ENCODE measurements around the gene ADCY1. TPM values are rescaled to one million over a fixed set of nuclear protein-coding genes. Genes with fewer than 3 reads are reported as not detected.
A peak's percentile ranks its signal among the peaks of the same experiment; 100 is the strongest.
"Not testable (repeated sequence)": the region's sequence is repeated elsewhere in the genome, so short reads cannot be mapped to it uniquely, and the experiment has no call there.

The ADCY1 gene
- total RNA-seq, 1 donor from 2014 or later = 2.8 TPM

DNA sequence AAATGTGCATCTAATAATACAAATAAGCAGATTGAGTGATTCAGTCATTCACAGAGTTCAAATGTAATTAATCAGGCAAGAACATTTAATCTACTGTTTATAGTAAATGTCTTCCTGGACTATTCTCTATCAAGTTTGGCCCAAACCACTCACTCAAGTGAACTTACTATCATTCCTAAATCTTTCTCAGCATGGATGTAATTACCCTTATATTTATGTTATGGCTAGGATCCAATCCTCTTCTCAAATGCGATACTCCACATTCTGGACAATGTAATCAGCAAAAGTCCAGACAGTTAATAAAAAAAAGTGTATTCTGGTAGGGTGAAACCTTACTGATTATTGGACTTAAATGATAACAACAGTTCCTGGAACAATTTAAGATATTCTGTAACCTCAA, 185.3 kb downstream of the ADCY1 start:
- intact Hi-C loops (cut with micrococcal nuclease); H3K9me3 Mint-ChIP-seq; H3K27ac Mint-ChIP-seq; H3K4me1 Mint-ChIP-seq; H3K4me3 Mint-ChIP-seq; DNase-seq; H3K27me3 Mint-ChIP-seq: not testable (repeated sequence)
- peaks cover 19% of the 10 kb centered on the region for H3K36me3 Mint-ChIP-seq (ENCODE audit: low read depth)

DNA sequence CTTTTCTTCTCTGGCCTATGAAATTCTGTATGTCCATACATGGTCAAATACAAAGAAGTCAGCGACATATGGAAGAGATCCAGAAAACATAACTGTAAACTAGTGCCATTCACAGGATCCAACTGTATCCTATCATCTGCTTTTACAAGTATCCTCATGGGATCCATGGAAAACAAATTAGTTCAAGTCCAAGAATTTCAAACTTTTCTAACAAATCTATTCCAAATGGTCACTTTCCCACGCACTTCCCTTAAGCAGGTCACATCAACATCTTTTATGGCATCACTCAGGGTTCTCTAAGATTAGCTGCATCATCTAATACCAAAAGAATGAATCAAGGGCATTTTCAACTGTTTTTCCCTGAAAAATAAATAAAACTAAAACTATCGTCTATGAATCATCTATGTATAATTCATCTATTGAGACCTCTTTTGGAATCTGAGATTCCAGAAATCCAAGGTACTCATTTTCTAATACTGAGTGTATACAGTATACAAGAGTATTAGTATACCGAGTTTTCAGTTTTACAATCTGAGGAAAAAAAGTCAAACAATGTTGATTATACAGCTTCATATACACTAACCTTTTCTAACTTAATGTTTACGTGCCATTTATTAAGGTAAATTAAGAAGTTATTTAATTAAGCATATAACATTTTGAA, 187.5 kb downstream of the ADCY1 start:
- H3K27me3 Mint-ChIP-seq; H3K4me1 Mint-ChIP-seq; DNase-seq; intact Hi-C loops (cut with micrococcal nuclease); H3K27ac Mint-ChIP-seq; H3K4me3 Mint-ChIP-seq; H3K9me3 Mint-ChIP-seq: not testable (repeated sequence)
- H3K36me3 Mint-ChIP-seq (ENCODE audit: low read depth) = peaks cover 15% of the 10 kb centered on the region

DNA sequence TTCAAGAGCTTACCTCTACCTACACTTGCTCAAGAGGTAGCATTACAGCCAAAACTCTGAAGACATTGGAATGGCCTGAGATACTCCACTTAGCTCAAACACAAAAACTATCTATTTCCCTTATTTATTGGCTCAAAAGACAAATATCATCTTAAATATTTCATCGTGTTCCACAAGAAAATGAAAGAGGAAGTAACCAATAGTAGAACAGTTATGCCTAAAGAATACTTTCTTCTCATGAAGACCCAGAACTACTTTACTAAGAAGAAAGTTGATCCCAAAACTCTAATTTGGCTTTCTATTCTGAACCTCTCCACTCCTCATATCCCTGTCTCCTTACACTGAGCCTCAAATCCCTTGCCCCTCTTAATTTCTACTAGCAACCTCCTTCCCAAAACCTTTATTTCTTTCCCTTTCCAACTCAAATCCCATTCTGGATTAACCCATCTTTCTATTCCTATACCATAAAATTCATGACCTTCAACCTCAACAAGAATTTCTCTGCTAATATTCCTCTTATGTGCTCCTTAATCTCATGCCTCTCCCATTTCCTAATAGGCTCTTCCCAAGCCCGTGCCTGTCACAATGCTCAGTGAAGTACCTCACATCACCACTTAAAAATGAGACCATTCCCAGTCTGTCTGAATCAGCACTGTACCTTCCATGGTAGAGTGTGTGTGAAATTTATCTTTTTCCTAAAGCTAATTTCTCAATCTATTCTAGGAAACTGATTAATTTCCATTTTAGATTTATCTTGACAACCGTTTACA, 188.2 kb downstream of the ADCY1 start:
- DNase-seq; H3K36me3 Mint-ChIP-seq (ENCODE audit: low read depth); H3K4me3 Mint-ChIP-seq; intact Hi-C loops (cut with micrococcal nuclease); H3K27me3 Mint-ChIP-seq; H3K9me3 Mint-ChIP-seq; H3K4me1 Mint-ChIP-seq; H3K27ac Mint-ChIP-seq: not testable (repeated sequence)

GRCh38 chr7:45768516-45769394, 194.6 kb downstream of the ADCY1 start:
- H3K4me1 Mint-ChIP-seq; H3K36me3 Mint-ChIP-seq (ENCODE audit: low read depth); H3K27me3 Mint-ChIP-seq; H3K9me3 Mint-ChIP-seq: not testable (repeated sequence)
- Mint-ChIP-seq H3K27ac (peak overlapping the region; percentile 98), H3K4me3 (peak overlapping the region; percentile 94)
- intact Hi-C loops (cut with micrococcal nuclease) = loop anchor here (5.0 kb wide), 1 partner anchor 781 kb away; no protein-coding TSS in a partner anchor
- peak; percentile 100 for DNase-seq

- not testable (repeated sequence) for H3K36me3 Mint-ChIP-seq (ENCODE audit: low read depth); H3K9me3 Mint-ChIP-seq; H3K4me1 Mint-ChIP-seq; H3K27me3 Mint-ChIP-seq
- H3K4me3 Mint-ChIP-seq = peak overlapping the region; percentile 94
- H3K27ac Mint-ChIP-seq = peak overlapping the region; percentile 98
- peak; percentile 57 for DNase-seq
- intact Hi-C loops (cut with micrococcal nuclease) = loop anchor here (5.0 kb wide), 1 partner anchor 782 kb away; no protein-coding TSS in a partner anchor
Measured at GRCh38 chr7:45769626-45770025, 195.5 kb downstream of the ADCY1 start.
